T-helper 2 cell treated with Interferon-gamma antibody and Interleukin-4, amounts not matched to agents 5 μg/mL and 100 μg/mL, for 36 hours (primary cell): Measurements from ENCODE around the gene MFSD12.

Source experiments
- DNase-seq: peaks from one replicate; pipeline ENCODE4 v3.0.0; 2021; ENCODE audit warnings: low spot score
- H3K27ac Mint-ChIP-seq: one replicate; pipeline ENCODE4 v1.8.0; 2021; ENCODE audit warnings: mild to moderate bottlenecking, mixed read lengths
- H3K27me3 Mint-ChIP-seq: one replicate; pipeline ENCODE4 v1.8.0; 2021; ENCODE audit warnings: low read depth, mixed read lengths
- H3K36me3 Mint-ChIP-seq: one replicate; pipeline ENCODE4 v1.8.0; 2021; ENCODE audit warnings: low read depth, mixed read lengths
- H3K4me1 Mint-ChIP-seq: one replicate; pipeline ENCODE4 v1.8.0; 2021; ENCODE audit warnings: low read depth, mixed read lengths
- H3K4me3 Mint-ChIP-seq: one replicate; pipeline ENCODE4 v1.8.0; 2022; ENCODE audit warnings: mild to moderate bottlenecking, moderate library complexity, mixed read lengths
- H3K9me3 Mint-ChIP-seq: one replicate; pipeline ENCODE4 v1.8.0; 2021; ENCODE audit warnings: mixed read lengths

MFSD12 gene

DNA sequence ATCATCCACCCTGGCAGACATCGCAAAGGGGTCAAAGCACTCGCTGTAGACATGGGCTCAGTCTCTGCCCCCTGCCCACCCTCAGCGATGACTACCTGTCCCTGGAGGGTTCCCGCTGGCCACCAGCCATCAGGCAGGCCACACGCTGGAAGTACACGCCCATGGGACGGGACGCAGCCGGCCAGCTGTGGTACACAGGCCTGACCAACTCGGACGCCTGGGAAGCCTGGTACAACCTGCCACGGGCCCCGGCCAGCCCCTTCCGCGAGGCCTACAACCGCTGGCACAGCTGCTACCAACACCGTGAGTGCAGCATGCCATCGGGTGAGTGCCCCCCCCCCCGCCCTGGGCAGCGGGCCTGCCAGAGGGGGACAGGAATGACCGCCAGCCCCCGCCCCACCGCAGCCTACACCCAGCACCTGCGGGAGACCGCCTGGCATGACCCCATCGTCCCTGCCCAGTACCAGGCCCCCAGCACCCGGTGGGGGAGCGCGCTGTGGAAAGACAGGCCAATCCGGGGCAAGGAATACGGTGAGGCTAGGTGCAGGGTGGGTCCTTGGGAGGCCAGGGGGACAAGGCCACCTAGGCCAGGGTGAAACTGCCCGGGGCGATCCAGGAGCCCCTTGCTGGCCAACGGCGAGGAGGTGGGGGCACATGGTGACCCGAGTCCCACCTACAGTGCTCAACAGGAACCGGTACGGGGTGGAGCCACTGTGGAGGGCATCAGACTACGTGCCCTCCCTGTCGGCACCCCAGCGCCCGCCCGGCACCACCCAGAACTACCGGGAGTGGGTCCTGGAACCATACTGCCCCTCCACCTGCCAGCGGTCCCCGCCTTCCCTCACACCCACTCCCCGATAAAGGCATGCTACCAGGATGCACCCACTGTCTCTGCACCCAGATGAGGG is 14.0 kb downstream of the MFSD12 start:
- H3K4me3 Mint-ChIP-seq: no peak overlapping the region
- no peaks in the 10 kb centered on the region for H3K9me3 Mint-ChIP-seq
- H3K4me1 Mint-ChIP-seq: no peaks in the 10 kb centered on the region
- DNase-seq: no peak
- peaks cover 19% of the 10 kb centered on the region for H3K36me3 Mint-ChIP-seq
- H3K27ac Mint-ChIP-seq: no peak overlapping the region
- H3K27me3 Mint-ChIP-seq: no peaks in the 10 kb centered on the region

DNA sequence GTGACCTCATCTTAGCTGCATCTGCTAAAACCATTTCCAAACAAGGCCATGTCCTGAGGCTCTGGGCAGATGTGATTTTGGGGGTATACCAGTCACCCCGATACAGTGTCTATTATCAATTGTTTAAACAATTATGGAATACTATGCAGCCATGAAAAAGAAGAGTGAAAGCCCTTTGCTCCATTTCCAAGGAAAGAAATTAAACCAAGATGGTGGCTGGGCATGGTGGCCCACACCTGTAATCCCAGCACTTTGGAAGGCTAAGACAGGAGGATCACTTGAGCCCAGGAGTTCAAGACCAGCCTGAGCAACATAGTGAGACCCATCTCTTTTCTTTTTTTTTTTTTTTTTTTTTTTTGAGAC is 17.6 kb downstream of the MFSD12 start:
- H3K4me1 Mint-ChIP-seq: no peaks in the 10 kb centered on the region
- H3K9me3 Mint-ChIP-seq: no peaks in the 10 kb centered on the region
- H3K27me3 Mint-ChIP-seq: no peaks in the 10 kb centered on the region
- no peak for DNase-seq
- no peak overlapping the region for H3K27ac Mint-ChIP-seq
- H3K36me3 Mint-ChIP-seq: peaks cover 14% of the 10 kb centered on the region
- H3K4me3 Mint-ChIP-seq: no peak overlapping the region

DNA sequence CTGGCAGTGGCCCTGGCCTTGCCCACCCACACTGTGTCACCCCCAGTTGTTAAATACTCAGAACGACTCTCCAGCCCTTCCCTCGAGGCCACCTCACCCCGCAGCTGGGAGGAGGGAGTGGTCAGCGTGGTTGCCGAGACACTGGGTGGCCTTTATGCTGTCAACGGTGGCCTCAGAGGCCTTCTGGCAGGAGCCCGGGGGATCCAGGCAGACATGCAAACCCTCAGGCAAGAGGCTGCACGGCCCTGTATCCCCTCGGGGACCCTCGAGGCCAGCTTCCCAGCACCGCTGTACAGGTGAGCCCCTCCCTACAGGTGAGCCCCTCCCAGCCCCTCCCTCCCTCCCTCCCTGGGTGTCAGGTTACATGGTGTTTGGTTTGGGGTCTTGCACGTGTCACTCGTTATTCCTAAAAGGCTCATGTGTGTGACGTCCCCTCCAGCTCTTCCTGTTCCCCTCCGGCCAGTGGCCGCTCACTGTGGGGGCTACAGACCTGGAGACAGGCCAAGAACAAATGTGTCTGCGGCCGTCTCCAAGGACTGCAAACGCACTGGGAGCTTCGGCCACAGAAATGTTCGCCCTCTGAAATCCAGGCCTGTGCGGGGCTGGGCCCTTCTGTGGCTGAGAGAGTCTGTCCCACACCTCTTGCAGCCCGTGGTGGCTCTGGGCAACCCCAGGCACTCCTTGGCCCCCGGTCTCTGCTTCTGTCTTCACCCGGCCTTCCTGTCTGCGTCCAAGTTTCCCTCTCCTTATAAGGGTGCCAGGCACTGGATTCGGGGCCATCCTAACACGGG is 18.2 kb downstream of the MFSD12 start, which contains the start of gene TEKTIP1:
Gene TEKTIP1 (plus strand): TSS at position 210 of the 791 bp plus-strand sequence. CDS start 4 bp downstream, at position 214.
- no peaks in the 10 kb centered on the region for H3K4me1 Mint-ChIP-seq
- H3K9me3 Mint-ChIP-seq: no peaks in the 10 kb centered on the region
- no peaks in the 10 kb centered on the region for H3K27me3 Mint-ChIP-seq
- H3K27ac Mint-ChIP-seq: no peak within 1 kb of the TSS
- DNase-seq: no peak
- H3K4me3 Mint-ChIP-seq: no peak within 1 kb of the TSS
- H3K36me3 Mint-ChIP-seq: peaks cover 17% of the 10 kb centered on the region

DNA sequence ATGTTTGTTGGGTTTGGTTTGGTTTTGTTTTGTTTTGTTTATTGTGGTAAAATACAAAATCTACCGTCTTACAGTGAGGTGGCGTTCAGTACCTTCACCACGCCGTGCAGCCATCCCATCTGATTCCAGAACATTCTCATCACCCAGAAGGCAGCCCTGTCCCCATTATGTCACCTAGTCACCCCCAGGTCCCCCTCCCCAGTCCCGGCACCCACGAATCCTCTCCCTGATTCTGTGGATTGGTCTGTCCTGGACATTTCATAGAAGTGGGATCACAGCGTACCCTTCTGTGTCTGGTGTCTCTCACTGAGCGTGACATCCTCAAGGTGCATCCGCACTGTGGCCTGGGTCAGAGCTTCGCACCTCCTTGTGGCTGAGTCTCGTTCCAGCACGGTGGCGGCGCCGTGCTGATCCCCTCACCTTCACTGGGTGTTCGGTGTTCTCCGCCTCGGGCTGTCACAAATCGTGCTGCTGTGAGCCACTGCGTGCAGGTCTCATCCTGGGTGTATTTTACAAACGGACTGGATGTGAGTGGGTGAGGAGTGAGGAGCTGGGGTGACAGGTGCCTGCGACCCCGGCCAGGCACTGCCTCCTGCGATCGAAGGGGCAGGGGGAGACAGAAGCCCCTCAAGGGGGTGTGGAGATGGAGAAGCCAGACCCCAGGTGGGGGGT is 19.0 kb downstream of the MFSD12 start:
- peaks cover 21% of the 10 kb centered on the region for H3K36me3 Mint-ChIP-seq
- no peak for DNase-seq
- H3K4me3 Mint-ChIP-seq: no peak overlapping the region
- no peaks in the 10 kb centered on the region for H3K4me1 Mint-ChIP-seq
- H3K27ac Mint-ChIP-seq: no peak overlapping the region
- no peaks in the 10 kb centered on the region for H3K27me3 Mint-ChIP-seq
- H3K9me3 Mint-ChIP-seq: no peaks in the 10 kb centered on the region

DNA sequence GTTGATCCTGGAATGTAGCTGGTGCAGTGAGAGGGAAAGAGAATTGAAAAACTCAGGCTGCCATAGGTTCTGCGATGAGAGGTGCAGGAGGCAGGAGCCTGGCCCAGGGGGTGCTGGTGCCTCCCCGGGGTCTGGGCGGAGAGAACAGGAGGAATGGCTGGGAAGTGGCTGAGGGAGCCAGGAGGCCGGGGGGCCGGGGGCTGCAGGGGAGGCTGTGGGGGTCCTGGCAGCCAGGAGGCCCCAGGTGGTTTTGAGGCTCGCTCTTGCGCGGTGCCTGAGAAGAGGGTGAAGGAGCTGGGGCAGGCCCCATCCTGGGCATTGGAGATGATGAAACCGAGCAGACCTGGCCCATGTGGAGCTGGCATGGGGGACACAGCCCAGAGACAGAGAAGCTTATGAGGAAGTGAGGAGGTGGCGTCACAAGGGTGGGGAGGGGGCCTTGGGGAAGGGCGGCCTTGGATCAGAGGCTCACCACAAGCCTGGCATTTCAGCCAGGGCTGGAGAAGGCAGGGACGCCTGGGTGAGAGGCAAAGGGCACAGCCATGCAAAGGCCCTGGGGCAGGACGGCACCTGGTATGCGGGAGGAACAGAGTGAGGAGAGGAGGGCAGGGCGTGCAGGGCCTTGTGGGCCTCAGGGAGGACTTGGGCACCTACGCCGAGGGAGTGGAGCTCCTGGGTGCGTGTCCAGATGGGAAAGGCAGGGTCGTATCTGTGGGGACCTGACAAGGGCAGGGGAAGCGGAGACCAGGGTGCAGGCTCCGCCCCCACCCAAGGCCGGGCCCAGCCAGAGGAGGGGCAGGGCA is 19.7 kb downstream of the MFSD12 start:
- Mint-ChIP-seq H3K27ac (peak overlapping the region; percentile 10), H3K36me3 (peaks cover 21% of the 10 kb centered on the region), H3K9me3 (no peaks in the 10 kb centered on the region), H3K27me3 (no peaks in the 10 kb centered on the region), H3K4me1 (no peaks in the 10 kb centered on the region), H3K4me3 (no peak overlapping the region)
- no peak for DNase-seq

DNA sequence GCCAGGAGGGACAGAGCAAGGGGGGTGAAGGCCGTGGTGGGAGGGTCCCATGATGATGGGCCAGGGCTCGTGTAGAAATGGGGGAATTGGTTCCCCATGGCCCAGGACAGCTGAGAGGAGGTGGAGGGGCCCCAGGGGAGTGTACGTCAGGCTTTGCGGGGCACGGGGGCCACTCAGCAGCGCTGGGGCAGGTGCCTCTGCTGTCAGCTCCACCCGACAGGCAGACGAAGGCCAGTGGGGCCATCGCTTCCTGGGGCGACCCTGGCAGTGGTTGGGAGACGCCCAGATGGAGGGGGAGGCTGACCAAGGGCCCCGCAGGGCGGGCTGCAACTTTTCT is 20.3 kb downstream of the MFSD12 start:
- DNase-seq: no peak
- Mint-ChIP-seq H3K27me3 (no peaks in the 10 kb centered on the region), H3K9me3 (no peaks in the 10 kb centered on the region), H3K4me3 (no peak overlapping the region), H3K4me1 (no peaks in the 10 kb centered on the region), H3K27ac (no peak overlapping the region), H3K36me3 (peaks cover 23% of the 10 kb centered on the region)

DNA sequence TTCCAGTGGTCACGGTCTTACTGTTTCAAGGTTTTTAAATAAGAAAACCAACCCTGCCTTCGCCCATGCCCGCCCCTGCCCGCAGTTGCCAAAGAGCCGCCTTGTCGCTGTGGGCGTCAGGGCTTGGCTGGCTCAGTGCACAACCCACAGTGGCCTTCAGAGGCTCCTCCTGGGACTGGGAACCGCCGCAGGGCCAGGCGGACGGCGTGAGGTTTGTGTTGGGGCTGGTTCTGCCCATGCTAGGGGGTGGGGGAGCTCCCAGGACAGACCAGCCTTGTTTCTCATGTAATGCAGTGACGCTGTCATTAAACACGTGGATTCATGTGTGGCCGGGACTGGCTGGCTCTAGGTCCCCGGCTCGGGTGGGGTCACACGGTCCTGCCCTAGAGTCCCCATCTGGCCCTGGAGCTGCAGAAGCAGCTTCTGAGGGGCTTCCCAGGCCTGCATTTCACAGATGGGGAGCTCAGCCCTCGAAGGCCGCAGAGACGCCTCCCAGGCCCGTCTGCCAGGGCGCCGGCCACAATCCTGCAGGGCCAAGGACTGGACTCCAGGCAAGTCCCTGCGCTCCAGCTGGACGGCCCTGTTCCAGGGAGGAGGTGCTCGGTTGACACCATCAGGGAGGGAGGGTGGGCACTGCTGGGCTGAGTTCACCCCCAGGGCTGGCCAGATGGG is 20.8 kb downstream of the MFSD12 start:
- peaks cover 23% of the 10 kb centered on the region for H3K36me3 Mint-ChIP-seq
- DNase-seq: no peak
- H3K4me1 Mint-ChIP-seq: no peaks in the 10 kb centered on the region
- H3K9me3 Mint-ChIP-seq: no peaks in the 10 kb centered on the region
- no peak overlapping the region for H3K4me3 Mint-ChIP-seq
- no peaks in the 10 kb centered on the region for H3K27me3 Mint-ChIP-seq
- H3K27ac Mint-ChIP-seq: no peak overlapping the region

DNA sequence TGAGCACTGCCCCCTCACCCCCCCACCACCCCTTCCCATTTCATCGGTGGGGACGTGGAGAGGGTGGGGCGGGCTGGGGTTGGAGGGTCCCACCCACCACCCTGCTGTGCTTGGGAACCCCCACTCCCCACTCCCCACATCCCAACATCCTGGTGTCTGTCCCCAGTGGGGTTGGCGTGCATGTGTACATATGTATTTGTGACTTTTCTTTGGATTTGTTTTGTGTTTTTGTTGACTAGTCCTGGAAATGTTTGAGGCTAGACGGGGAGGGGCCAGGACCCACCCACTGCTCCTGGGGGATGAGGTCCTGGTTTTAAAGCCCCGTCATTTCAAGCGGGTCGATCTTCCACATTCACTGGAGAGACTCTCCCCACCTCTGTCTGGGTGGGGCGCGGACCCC is 21.4 kb downstream of the MFSD12 start:
- Mint-ChIP-seq H3K27me3 (no peaks in the 10 kb centered on the region), H3K36me3 (peaks cover 28% of the 10 kb centered on the region), H3K4me3 (no peak overlapping the region), H3K27ac (no peak overlapping the region), H3K4me1 (no peaks in the 10 kb centered on the region), H3K9me3 (no peaks in the 10 kb centered on the region)
- no peak for DNase-seq

DNA sequence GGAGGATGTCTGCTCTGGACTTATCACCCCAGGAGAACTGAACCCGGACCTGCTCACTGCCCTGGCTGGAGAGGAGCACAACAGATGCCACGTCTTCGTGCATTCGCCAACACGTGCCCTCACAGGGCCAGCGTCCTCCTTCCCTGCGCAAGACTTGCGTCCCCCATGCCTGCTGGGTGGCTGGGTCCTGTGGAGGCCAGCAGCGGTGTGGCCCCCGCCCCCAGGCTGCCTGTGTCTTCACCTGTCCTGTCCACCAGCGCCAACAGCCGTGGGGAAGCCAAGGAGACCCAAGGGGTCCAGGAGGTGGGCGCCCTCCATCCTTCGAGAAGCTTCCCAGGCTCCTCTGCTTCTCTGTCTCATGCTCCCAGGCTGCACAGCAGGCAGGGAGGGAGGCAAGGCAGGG is 21.8 kb downstream of the MFSD12 start:
- Mint-ChIP-seq H3K36me3 (peaks cover 28% of the 10 kb centered on the region), H3K4me1 (no peaks in the 10 kb centered on the region), H3K4me3 (no peak overlapping the region), H3K27me3 (no peaks in the 10 kb centered on the region), H3K9me3 (no peaks in the 10 kb centered on the region), H3K27ac (no peak overlapping the region)
- no peak for DNase-seq

DNA sequence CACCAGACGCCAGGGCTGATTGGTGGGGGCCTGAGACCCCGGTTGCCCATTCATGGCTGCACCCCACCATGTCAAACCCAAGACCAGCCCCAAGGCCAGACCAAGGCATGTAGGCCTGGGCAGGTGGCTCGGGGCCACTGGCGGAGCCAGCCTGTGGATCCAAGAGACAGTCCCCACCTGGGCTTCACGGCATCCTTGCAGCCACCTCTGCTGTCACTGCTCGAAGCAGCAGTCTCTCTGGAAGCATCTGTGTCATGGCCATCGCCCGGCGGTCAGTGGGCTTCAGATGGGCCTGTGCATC is 22.2 kb downstream of the MFSD12 start:
- no peak overlapping the region for H3K27ac Mint-ChIP-seq

DNA sequence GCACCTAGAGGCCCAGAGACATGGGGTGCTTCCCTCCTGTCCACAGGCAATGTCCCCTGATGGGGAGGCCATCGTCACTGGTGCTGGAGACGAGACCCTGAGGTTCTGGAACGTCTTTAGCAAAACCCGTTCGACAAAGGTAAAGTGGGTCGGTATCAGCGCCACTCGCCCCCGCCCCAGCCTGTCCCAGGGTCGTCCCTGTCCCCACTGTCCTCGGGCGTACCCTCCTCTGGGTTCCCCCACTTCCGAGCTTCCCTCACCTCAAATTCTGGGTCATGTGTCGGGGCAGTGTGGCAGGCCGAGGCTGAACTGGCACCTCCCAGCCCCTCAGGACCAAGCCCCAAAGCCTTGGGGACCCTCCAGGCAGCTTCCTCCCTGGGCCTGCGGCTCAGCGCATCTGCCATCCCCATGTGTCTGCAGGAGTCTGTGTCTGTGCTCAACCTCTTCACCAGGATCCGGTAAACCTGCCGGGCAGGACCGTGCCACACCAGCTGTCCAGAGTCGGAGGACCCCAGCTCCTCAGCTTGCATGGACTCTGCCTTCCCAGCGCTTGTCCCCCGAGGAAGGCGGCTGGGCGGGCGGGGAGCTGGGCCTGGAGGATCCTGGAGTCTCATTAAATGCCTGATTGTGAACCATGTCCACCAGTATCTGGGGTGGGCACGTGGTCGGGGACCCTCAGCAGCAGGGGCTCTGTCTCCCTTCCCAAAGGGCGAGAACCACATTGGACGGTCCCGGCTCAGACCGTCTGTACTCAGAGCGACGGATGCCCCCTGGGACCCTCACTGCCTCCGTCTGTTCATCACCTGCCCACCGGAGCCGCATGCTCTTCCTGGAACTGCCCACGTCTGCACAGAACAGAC is 22.8 kb downstream of the MFSD12 start:
- Mint-ChIP-seq H3K4me1 (no peaks in the 10 kb centered on the region), H3K27me3 (no peaks in the 10 kb centered on the region), H3K4me3 (no peak overlapping the region), H3K9me3 (no peaks in the 10 kb centered on the region), H3K27ac (no peak overlapping the region), H3K36me3 (peaks cover 25% of the 10 kb centered on the region)
- no peak for DNase-seq

More for the DNA sequence above, 22.2 kb downstream of the MFSD12 start:
- Mint-ChIP-seq H3K9me3 (no peaks in the 10 kb centered on the region), H3K4me1 (no peaks in the 10 kb centered on the region), H3K27me3 (no peaks in the 10 kb centered on the region), H3K36me3 (peaks cover 28% of the 10 kb centered on the region), H3K4me3 (no peak overlapping the region)
- DNase-seq: no peak

DNA sequence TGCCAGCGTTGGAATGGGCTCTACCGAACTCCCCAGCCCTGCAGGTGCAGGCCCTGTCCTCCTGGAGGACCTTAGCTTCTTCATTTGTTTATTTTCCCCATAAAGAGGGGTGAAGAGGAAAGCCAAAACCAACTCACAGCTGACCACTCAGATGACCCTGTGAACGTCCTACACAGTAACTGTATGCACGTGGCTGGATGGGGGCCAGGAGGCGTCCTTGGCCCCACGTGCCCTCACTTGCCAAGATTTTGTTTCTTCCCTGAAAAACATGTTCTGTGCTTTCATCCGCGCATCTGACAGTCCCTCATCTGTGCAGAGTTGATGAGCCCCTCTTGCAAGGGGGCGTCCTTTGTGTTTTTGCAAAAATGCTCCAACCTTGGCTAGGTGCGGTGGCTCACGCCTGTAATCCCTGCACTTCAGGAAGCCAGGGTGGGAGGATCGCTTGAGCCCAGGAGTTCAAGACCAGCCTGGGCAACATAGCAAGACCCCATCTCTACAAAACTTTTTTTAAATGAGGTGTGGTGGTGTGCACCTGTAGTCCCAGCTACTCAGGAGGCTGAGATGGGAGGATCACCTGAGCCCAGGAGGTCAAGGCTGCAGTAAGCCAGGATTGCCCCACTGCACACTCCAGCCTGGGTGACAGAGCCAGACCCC is 23.7 kb downstream of the MFSD12 start:
- no peak overlapping the region for H3K4me3 Mint-ChIP-seq
- no peaks in the 10 kb centered on the region for H3K27me3 Mint-ChIP-seq

More for the DNA sequence above, 23.7 kb downstream of the MFSD12 start:
- Mint-ChIP-seq H3K9me3 (no peaks in the 10 kb centered on the region), H3K4me1 (no peaks in the 10 kb centered on the region), H3K27ac (no peak overlapping the region), H3K36me3 (peaks cover 20% of the 10 kb centered on the region)
- no peak for DNase-seq
